SKM-1 treated with dmso at 0.1 percent for 144 hours (cell line): ENCODE measurements around the gene VASH2.
"Not testable (repeated sequence)": the region's sequence is repeated elsewhere in the genome, so short reads cannot be mapped to it uniquely, and the experiment has no call there.

ENCODE experiments used
- DNase-seq: peaks from one replicate; lab custom pipeline; 2025; ENCODE audit not compliant: unreplicated experiment; lab: John Stamatoyannopoulos, UW

The VASH2 gene

DNA sequence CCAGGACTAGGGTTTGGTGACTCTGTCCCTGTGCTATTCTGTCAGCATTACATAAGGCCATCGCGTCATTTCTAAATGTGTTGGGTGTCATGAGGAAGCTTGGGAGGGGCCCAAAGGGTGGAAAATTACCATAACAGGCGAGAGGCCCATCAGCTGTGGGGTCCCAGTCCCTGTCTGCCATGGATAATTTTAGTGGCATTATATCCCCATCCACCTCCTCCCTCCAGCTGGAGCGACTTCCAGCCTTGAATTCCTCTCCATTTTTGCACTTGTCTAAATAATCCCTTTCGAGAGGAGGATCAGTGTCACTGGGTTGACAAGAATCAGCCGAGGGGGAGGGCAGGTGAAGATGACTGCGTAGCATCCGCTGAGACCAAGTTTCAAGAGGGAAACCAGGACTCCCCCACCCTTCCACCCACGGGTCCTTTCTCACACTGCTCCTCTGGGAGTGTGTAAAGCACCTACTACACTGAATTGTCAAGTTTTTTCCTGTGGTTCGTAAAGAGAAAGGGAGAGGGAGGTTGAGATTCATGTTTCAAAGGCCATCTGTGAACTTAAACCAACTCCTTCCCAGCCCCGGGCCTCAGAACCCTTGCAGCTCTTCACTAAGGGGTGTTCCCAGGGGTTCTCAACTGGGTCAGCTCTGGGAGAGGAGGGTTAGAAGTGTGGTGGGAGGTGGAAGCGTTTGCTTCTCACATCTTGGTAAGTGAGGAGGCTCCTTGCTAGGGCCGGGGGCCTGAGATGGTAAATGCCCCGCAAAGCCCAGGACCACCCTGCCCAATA, 29.2 kb downstream of the VASH2 start:
- DNase-seq, result no peak

GRCh38 chr1:212980123-212980785, 29.9 kb downstream of the VASH2 start:
- no peak for DNase-seq

GRCh38 chr1:212981025-212981495, 30.7 kb downstream of the VASH2 start:
- DNase-seq, result no peak

DNA sequence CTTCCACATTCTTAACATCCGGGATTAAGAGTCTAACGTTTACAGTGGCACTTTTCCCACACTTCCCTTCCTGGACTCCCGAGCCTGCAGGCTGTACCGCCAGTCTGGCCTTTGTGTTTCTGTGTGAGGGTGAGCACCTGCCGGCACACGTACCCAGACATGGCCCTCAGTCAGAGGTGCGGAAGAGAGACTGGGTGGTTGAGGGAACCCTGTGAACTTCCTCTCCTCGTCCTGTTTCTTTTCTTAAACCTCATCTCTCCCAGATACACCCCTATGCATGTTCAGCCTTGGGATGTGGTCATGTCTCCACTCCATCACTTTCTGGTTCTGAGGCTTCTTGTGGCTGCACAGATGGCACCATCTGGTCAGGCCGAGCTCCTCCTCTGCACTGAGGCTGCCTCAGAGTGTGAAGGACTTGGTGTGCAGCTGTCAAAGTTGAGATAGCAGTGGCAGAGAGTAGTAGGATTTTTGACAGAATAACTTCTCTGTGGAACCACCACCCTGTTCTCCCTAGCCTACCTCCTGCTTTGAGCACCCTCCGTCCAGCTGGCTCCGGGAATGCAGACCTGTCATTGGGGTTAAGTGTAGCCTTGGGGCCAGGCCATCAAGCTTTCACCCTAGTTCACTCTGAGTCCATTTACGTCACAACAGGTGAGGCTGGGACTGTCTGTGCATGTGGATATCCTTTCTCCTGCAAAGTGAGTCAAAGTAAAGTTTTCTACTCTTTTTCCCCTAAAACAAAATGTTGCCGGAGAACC, 31.4 kb downstream of the VASH2 start:
- no peak for DNase-seq

GRCh38 chr1:212982430-212983152, 32.2 kb downstream of the VASH2 start:
- DNase-seq, result no peak

- DNase-seq, result no peak
These were observed 33.1 kb downstream of the VASH2 start for GRCh38 chr1:212983482-212983881.

DNA sequence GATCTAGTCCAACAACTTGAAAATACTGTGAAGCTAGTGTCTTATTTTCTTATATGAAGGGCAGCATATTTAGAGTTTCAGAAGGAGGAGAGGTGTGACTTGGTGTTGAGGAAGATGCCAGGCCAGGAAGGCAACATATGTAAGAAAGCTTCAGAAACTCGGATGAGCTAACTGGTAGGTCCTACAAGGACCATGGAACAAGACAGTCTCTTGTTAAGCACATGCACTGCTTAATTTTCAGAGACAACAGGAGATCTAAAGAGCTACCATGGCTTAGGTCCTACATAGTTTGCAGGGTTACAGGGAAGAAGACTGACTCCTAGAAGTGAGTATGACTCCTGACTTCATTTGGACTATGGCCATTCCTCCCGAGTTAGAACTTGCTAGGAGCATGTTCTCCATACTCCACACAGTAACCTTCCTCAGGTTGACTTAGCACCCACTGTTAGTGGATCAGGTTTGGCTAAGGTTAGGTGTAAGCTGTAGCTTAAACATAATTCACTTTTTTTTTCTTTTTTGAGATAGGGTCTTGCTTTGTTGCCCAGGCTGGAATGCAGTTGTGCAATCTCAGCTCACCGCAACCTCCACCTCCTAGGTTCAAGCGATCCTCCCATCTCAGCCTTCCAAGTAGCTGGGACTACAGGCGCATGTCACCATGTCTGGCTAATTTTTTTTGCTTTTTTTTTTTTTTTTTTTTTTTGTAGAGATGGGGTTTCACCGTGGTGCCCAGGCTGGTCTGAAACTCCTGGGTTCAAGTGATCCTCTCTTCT, 34.4 kb downstream of the VASH2 start:
- no peak for DNase-seq

DNA sequence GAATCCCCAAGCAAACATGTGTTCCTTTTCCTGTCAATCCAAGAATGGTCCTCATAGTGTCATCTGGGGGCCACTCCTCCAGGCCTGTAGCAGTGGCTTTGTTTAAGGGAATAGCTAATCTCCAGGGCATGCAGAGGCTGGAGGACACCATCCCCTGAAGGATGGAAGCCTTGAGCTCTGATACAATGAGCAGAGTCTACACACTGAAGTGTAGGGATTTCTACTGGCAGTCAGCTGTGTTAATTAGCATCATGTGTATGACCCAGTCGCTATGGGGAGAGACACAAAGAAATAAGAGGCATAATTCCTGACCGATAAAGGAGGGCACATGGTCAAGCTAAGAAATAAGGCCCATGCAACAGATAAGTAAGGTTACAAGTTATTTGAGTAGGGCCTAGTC, 36.2 kb downstream of the VASH2 start:
- DNase-seq, result no peak

DNA sequence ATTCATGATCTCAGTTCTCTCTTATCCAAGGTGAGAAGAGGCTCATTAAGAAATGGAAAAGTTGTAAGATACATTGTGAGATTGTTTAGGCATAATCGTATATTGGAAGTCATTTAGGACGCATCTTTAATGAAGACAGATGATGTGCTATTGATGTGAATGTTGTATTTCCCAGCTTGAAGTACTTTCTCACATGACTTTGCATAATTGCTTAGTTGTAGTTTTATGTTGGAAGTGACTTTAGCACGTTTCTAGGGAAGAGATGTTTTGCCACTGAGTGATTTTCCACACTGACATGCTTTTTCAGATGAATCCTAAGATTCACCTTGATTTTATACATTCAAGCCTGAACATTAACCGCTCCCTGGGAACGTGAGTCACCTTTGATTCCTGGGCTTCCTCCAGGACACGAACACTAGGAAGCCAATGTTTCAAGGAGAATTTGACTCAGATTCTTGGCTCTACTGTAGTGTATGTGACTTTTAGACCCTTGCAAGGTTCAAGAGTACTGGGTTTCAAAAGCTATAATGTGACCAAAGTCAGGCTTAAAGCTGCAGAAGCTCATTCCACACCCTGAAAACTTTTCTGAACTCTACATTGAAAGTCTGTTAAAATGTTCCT, 37.5 kb downstream of the VASH2 start:
- no peak for DNase-seq

GRCh38 chr1:212990276-212990675, 39.9 kb downstream of the VASH2 start:
- DNase-seq, result no peak

- not testable (repeated sequence) for DNase-seq
These were observed 43.6 kb downstream of the VASH2 start for GRCh38 chr1:212993960-212994359.

DNA sequence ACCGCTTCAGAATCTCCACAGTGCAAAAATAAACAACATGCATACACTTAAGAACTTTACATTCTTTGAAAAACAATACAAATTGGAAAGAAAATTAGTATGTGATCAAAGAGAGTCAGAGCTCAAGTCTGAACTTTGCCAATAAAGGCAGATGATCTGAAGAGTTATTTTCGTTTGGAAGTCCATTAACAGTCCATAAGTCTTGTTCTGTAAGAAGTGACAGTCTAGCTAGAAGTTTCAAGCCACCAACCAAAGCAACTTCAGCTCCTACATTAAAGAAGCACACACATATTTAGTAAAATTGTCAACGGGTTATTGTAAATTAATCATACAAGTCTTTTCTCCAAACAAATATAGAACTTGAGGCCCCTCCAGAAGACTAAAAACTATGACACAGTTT, 44.6 kb downstream of the VASH2 start:
- no peak for DNase-seq

- no peak for DNase-seq
These were observed 52.9 kb downstream of the VASH2 start for GRCh38 chr1:213003256-213003655.

- DNase-seq, result no peak
These were observed 58.2 kb downstream of the VASH2 start for GRCh38 chr1:213008564-213008963.

DNA sequence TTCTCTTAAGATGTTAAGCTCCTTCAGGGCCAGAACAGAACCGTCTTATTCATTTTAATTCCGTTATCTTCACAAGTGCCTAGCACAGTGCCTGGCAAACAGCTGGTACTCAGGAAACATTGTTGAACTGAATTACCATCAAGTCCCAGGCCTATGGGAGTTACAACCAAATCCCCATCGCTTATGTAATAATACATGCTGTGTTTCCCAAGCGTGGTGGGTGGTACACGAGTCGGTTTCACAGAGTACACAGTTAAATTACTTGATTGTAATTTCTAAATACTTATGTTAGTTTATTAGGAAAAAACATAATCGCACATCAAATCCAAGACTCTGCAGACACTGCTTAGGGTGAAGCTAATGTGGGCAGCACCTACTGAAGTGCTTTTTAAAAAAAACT, 64.3 kb downstream of the VASH2 start:
- DNase-seq, result no peak

DNA sequence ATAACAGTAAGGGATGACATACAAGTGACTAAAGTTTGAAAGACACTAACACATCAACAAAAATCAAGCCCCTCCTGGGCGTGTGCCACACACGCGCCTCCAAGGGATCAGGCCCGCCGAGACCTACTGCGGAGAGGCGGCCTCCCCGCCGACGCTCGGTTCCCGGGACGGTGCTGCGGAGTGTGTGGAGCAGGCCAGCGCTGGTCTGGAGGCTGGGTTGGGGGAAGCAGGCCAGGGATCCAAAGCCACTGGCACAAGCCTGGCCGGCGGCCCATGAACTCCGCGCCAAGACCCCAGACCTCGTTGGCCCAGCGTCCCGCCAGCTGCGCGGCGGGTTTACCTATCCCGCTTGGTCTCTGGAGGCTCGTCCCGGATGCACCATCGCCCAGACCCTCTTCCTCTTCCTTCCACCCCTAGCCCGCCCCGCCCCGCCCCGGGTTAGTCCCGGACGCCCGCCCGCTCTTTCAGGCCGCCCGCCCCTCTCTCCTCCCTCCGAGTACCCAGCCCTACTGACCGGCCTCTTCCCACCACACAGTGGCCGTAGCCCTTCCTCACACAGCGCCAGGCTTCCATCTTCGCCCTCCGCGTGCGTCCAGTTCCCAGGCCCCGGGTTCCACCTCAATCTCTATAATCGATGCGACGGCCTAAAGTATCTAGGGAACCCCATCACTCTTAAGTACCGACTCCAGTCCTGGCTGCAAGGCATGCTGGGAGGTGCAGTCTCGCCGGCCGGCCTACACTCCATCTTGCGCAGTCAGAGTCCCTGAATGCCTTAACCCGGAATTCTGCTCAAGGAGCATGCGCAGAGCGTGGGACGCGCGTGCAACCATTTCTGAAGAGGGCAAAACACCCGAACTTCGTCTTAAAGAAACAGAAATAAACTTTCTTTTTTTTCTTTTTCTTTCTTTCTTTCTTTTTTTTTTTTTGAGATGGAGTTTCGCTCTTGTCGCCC, 65.0 kb downstream of the VASH2 start, which contains the start of gene ANGEL2:
ANGEL2 (minus strand) TSS at position 769 of the 952 bp plus-strand sequence; CDS start at position 573, 196 bp downstream.
- peak; percentile 99 for DNase-seq

DNA sequence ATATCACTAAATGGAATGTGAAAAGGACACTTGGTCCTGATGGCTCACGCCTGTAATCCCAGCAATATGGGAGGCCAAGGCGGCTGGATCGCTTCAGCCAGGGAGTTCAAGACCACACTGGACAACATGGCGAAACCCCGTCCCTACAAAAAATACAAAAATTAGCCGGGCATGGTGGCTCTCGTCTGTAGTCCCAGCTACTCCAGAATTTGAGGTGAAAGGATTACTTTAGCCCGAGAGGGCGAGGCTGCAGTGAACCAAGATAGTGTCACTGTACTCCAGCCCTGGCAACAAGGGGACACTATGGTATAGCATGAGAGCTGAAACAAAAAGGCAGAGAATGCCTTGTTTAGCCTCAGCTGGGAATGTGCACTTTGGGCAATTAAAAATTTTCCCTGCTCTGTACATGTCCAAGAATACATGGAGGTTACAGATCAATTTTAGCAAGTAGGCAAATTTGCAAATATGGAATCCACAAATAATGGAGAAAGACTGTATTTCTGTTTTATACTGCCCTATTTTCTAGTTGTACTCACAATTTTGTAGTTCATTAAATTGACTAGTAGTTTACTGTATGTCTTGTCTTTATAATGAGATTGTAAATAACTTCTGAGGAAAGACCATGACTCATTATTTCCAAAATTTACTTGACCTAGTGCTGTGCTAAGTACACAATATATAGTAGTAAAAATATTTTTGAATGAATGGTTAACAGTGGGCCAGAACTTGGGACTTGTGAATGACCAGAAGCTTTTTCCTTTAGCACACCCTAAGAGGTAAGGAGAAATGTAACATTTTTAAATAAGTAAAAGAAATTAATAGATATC, 67.3 kb downstream of the VASH2 start:
- DNase-seq, result no peak

DNA sequence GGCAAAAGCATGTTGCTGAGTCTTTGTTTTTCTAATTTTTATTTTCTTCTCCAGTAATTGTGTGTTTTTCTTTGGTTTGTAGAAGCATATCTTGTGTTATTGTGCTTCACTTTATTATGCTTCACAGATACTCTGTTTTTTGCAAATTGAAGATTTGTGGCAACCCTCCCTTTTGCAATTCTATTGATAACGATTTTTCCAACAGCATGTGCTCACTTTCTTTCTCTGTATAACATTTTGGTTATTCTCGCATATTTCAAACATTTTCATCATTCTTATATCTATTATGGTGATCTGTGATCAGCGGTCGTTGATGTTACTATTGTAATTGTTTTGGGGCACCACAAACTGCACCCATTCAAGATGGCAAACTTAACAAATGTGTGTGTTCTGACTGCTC, 69.1 kb downstream of the VASH2 start:
- no peak for DNase-seq
